Medulla oblongata (tissue), 1 donor: ENCODE results near the gene ADAMTS17.
A peak's percentile ranks its signal among the peaks of the same experiment; 100 is the strongest.
"Not testable (repeated sequence)": the region's sequence is repeated elsewhere in the genome, so short reads cannot be mapped to it uniquely, and the experiment has no call there.

Experiments
- DNase-seq: peaks from one replicate; pipeline ENCODE4 v3.0.0-alpha.2; 2015; ENCODE audit errors: extremely low spot score

Gene ADAMTS17

DNA sequence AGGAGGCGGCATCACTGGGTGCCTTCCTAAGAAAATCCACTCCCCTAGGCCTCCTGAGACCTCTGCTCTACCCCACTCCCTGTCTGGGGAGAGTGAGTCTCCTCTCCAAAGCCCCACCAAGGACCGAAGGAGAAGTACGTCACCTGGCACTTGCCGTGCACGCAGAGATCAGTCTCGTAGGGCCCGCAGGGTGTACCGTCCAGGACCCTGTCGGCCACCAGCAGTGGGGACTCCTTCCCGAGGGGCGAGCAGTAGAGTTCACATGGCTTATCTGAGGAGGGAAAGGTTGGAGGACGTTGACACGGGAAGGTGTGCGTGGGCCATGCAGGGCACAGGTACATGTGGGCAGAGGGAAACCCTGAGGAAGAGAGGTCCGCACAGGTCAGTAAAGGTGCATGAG is 232.9 kb downstream of the ADAMTS17 start:
- DNase-seq = no peak

DNA sequence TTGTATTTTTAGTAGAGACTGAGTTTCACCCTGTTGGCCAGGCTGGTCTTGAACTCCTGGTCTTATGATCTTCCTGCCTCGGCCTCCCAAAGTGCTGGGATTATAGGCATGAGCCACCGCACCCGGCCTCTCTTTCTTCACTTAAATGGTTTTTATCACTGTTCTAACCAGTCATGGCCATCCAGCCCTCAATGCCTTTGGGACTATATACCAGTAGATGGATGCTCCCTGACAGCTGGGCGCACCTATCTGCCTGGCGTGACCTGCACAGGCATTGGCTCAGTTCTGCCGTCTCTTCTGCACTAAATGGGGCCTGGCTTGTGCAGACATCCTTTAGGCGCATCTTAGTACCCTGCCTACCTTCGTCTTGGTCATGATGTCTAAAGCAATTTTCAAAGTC is 233.4 kb downstream of the ADAMTS17 start:
- no peak for DNase-seq

DNA sequence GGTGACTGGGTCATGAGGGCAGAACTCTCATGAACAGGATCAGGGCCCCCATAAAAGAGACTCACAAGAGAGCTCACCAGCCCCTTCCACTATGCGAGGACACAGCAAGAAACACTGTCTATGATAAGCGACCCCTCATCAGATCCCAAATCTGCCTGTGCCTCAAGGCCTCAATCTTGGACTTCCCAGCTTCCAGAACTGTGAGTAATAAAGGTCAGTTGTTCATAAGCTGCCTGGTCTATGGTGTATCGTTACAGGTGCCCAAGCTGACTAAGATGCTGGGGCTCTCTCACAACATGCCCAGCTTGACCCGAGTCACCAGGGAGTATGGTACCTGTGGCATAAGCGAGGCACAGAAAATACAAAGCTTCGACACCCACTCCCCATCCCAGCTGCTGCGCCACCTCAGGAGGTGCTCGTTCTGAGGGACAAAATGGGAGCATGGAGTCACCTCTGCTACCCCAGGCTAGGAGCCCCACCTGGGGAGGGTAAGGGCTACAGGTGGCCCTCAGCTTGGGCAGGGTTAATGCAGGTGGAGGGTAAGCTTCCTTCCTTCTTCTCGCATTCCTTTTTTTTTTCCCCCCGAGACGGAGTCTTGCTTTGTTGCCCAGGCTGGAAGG is 234.1 kb downstream of the ADAMTS17 start:
- no peak for DNase-seq

DNA sequence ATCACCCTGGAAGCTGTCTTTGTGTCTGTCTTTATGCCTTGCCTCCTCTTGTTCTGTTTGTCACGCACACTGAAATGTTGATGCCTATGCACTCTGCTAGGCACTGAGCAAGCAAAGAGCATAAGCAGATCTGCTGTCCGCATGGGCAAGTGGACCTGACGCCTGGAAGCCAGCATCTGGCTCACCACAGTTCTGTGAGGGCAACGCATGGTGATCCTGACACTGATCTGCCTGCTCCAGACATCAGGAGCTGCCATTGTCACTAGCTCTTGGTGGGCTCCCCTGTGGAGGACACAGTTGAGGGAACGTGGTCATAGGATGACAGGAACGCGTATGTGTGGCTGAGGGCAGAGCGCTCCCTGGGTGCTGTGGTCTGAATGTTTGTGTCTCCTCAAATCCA is 234.6 kb downstream of the ADAMTS17 start:
- no peak for DNase-seq

DNA sequence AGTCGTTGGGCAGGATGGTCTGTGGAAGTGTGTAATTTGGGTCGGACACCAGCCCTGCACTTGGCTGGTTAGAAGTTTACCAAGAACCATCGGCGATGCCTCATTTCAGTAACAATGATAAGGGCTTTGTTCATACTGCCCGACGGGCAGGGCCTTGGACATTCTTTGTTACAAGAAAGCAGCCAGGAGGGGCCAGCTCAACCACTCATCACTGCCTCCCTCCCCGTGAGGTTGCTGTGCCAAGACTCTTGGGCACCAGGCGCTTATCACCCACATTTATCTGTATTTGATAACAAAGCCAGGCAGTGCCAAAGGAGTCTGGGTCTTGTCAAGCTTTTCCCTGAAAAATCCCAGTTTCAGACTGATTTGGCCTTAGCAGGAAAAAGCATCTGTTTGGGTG is 235.0 kb downstream of the ADAMTS17 start:
- DNase-seq = no peak

DNA sequence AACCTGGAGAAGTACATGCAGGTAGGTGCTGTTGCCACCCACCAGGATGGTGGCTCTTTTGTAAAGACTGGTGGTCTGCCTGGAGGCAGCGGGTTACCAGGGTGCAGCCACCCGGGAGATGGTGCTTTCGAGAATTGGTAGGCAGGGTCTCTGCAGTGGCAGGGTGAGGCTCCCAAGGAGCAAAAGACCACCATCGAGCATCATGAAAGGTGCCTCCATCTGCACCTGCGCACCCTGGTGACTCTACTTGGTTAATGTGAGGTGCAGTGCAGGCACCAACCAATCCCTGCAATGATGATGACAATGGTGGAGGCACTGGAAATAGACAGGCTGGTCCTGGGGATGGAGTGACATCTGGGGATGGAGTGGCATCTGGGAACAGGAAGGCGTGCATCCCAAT is 236.7 kb downstream of the ADAMTS17 start:
- no peak for DNase-seq

DNA sequence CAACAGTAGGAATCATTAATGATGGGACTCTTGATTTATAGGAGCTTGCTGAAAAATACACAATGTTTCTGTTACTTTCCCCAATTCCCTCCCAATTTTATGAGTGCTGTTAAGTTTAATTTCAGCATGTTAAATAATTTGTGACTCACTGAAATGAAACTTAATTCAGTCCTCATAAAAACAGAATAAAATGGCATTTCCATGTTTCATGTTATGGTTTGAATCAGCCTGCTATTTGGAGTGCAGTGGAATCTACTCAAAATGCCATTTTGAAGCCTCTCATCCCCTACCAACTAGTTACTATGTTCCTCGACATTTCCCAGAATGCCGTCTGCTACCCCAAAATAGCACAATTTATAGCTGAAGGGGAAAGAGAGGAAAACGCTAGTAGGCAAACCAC is 237.5 kb downstream of the ADAMTS17 start:
- DNase-seq = no peak

DNA sequence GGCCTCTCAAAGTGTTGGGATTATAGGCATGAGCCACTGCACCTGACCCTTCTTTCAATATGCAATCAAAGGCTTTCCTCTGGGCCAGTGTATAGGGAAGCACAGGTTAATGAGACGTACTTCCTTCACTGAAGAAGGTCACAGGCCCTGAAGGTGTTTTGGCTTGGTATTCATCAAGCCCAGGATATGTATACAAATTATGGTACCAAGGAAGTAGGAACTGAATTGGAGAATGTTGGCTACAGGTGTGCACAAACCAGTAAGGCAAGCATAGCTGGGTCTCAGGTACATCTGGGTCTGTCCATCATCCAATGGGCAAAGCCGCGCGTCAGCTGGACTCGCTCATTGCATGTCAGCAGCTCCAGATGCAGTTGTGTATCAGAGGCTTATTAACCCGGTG is 237.9 kb downstream of the ADAMTS17 start:
- no peak for DNase-seq

DNA sequence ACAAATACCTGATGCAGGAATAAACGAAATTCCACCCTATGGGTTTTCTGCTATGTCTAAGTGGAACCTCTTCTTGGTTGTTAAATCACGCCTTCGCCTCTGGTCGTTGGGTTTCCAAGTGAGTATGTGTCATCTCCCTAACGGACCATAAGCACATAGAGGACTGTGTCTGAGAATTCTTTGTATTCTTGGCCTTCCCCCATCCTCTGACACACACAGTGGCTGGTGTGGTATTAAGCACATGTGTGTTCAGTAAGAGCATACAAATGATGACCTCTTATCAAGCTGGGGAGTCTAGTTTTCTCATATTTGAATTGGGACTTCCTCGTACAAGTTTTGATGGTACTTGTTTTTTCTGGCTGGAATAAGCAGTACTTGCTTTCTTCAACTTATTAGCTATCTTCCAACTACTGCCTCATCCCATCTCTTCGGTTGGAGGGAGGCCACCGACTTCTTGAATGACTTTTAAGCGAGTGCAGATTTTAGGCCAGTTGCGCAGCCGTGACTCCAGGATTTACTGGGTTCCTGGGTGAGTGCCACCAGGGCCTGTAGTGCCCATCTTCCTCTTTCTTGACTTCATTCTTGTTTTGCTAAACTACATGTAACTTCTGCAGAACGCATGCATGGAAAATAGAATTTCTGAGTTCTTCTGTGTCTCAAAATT is 240.2 kb downstream of the ADAMTS17 start:
- DNase-seq = peak; percentile 46

DNA sequence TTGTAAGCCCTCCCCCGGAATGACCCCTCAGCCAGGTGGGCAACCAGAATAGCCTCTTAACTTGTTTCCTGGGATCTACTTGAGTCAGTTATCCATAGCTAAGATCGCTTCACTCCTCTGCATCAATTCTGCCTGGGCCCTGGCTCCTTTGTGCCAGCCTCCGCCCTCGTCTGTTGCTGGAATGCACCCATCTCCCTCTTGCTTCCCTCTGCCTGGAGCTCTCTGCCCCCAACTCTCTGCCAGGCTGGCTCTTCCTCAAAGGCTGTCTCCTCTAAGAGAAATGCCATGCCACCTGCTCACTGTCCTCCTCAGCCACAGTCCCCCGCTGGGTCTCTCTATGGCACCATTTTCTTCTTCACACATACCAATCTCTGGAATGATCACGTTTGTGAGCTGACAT is 240.8 kb downstream of the ADAMTS17 start:
- no peak for DNase-seq

DNA sequence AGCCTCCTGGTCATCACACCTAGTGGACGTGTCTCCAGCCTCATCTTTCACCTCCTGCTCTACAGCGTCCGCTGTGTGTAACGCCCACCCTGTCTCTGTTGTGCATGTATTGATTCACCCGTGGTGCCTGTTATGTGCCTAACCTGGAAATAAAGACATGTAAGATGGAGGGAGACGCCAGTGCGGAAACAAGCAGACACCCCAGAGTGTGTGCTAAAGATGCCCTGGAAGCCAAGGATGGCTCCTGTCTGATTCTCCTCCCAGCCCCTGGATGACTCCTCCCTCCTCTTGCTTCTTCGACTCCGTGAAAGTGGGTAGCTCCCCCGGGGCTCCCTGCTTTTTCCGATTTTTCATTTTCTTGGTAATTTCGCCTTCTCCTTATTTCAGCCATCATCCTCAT is 241.8 kb downstream of the ADAMTS17 start:
- no peak for DNase-seq

DNA sequence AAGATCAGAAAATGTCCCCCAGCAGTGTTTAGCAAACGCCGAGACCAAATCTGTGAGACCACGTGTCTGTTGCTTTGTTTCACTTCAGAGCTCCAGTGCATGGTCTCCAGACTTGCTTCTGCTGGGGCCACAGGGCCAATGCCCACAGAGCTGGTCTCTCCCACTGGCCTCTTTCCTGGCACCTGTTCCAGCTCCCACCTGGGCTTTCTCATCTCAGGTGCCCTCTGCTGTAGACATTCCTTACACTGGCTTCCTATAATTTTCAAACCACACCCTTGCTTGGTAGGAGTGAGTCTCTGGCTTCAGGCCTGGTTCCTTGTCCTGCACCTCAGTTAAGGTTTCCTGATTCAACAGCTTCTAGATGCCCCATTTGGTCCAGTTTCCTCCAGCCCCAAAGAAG is 243.1 kb downstream of the ADAMTS17 start:
- no peak for DNase-seq

DNA sequence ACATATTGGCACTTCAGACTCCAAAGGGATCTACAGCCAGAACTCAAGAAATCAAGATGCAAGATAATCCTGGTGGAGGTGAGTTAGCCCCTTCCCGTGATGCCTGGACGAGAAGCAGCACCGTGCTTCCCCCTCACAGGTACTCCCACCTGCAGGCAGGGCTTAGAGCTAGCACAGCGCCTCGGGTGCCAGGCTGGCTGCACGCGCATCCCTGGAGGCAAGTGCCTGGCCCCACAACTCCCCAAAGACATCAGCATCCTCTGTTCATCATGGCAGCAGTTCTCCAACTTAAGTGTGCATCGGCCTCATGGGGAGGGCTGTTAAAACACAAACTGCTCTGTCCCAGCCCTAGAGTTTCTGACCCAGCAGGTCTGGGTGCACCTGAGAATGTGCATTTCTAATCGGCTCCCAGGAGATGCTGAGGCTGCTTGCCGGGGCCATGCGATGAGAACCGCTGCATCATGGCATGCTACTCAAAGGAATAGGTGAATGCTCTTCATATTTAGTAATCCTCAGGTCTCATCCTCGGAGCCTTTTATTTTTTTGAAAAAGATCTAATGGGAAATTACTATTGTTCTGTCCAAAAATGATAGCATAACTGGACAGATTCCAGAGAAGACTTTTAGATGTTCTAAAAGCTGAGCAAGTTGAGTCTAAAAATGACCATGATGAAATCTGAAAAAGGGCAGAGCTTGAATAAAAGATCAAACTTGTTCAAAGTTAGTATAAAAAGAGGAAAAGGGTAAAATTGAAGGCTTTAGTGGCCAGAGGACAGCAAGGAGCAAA is 244.2 kb downstream of the ADAMTS17 start:
- DNase-seq = no peak

DNA sequence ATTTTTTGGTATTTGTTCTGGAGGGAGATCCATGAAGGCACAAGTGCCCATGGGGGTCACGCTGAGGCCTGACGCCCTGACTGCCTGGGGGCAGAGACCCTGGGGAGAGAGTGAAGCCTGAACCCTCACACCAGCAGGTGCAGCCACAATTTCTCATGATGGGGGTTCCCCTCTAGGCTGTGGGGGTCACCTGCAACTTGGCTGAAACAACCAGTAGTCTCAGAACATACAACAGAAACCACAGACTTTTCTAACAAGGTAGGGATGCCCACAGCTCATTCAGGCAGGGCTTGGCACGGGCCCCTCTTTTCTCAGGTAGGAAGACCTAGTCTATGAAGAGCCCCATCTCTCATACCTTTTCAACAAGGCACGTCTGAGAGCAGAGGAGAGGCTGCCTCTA is 245.1 kb downstream of the ADAMTS17 start:
- DNase-seq = no peak

DNA sequence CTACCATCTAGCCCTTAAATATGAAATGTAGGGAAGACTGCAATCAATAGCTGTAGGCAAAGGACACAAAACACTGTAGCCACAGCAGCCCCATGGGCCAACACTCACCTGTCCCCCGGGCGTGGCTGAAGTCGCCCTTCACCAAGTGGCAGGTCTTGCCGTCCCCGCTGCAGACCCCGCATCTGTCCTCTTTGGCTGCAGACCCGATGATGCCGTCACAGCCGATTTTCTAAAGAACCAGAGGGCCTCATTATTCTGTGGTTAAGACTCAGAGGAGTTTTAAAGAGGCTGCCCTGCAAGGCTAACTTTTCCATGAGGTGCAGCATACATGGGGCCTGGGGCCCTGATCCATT is 245.6 kb downstream of the ADAMTS17 start:
- no peak for DNase-seq

DNA sequence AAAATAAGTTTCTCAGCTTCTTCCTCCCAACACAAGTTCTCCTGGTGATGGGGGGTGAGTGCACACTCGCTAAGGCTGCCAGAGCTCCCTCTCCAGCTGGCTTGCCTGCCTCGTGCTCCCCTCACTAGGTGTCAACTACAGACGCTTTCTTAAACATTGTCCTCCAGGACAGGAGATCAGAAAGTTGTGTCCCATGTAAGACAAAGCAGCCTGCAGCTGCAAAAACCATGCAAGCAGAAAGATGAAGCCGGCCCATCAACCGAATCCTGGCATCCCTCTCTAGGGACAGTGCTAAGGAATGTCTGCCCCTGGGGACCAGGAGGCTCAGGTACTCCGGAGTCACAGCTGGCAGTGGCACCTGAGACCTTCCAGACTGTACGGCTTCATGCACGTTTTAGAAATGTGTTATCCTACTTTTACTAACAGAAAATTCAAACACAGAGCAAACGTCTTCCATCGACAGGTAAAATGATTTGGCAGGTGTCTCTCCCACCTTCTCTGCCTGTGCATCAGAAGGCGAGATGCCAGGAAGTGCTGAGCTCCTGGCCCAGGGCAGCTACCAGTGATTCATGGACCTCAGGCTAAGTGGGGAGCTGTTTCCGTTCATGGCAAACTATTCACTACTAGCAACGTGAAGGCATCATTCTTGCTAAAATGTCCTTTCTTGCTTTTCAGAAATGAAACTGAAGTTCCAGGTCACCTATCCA is 246.1 kb downstream of the ADAMTS17 start:
- DNase-seq = no peak

DNA sequence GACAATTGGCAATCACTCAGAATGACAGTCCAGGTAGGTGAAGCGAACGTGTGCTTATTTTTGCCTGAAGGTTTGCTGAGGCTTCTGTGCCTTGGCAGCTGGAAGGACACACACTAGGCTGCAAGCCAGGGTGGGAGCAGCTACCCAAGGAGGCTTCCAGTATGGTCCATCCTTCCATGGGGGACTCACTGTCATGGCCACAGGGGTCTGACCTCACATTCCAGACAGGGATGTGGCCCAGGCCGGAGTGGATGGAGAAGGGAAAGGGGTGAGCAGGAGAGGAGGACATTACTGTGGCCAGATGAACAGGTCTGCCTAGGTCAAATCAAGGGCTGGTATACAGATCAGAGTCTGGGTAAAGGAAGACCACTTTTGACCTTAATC is 247.7 kb downstream of the ADAMTS17 start:
- no peak for DNase-seq

DNA sequence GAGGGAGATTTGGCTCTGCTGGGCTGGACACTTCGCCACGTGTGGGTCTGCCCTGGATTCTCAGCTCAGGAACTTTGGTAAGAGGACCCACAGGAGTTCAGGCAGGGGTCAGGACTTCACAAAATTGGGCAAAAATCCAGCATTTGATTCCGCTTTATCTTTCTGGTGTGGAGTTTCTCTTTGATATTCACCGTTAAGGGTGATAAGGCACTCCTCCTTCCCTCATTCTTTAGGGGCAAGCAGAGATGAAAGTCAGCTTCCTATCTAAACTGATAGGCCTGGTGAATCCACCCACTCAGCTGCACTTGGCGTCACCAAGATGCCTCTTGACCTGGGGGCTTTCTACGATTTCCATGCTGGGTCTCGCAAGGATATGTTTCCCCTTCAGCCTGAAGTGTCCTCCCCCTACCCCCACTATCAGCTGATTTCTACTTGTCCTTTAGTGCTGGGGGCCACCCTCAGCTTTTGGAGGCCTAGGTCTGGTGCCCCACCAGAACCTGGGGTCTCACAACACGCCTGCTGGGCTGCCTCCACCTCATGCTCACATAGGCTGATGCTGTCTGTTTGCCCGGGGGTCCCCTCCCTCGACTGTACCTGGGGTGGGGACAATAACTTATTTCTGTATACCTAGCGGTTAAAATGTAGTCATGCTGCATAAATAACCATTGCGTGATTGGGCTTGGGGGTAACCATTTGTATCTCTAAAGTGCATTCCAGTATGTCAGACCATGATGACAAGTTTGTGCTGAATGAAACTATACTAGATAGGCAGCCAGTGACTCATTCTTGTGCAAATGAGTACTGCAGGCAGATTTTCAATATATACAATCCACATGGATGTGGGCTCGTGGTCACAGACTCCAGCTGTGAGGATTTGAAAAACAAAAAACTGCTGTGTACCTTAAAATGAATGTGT is 248.3 kb downstream of the ADAMTS17 start:
- DNase-seq = no peak

DNA sequence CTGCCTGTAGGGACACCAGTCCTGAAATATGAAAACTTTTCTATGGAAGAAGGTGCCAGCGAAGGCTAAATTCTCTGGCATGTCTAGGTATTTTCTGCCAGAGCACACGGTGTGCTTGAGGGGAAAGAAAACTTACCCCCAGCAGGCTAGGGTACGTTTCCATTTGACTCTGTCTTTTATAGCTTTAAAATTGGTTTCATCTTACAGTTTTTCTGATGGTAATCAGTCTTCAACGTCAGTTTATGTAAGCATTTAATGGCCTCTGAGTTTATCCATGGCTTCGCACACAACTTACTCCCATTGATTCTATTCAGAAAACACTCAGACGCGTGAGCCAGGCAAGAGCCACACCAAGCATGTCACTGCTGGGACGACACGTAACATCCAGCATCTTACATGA is 249.7 kb downstream of the ADAMTS17 start:
- no peak for DNase-seq

DNA sequence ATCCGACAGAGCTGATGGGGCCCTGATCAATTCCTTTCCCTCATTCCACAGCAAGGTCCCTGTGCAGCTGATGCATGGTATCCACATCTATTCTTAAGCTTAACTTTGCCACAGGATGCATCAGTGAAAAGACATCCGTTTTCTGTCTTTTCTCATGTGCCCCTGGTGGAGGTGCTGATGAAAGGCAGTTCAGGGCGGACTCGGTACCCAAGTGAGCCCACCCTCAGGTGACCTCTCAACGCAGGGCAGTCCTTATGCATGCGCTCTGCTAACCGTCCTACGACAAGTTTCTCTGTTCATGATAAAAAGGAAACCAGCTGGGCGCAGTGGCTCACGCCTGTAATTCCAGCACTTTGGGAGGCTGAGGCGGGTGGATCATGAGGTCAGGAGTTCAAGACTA is 251.4 kb downstream of the ADAMTS17 start:
- DNase-seq = no peak

DNA sequence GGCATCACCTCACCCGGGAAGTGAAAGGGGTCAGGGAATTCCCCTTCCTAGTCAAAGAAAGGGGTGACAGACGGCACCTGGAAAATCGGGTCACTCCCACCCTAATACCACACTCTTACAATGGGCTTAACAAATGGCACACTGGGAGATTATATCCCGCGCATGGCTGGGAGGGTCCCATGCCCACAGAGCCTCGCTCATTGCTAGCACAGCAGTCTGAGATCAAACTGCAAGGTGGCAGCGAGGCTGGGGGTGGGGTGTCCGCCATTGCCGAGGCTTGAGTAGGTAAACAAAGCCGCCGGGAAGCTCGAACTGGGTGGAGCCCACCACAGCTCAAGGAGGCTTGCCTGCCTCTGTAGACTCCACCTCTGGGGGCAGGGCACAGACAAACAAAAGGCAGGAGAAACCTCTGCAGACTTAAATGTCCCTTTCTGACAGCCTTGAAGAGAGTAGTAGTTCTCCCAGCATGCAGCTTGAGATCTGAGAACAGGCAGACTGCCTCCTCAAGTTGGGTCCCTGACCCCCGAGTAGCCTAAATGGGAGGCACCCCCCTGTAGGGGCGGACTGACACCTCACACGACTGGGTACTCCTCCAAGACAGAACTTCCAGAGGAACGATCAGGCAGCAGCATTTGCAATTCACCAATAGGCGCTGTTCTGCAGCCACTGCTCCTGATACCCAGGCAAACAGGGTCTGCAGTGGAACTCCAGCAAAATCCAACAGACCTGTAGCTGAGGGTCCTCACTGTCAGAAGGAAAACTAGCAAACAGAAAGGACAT is 257.5 kb downstream of the ADAMTS17 start:
- DNase-seq = not testable (repeated sequence)
